GM12878 (cell line): Measurements from ENCODE around the gene DSEL.

ENCODE experiments used
- BMI1 ChIP-seq: fragments of 450-650 bp; IDR thresholded peaks from 2 replicates; pipeline ENCODE4 v1.6.1; 2016; ENCODE audit warnings: mild to moderate bottlenecking, moderate library complexity, borderline replicate concordance
- CEBPB ChIP-seq, 2 experiments: fragments of 150-350 bp in 1 of 2; IDR thresholded peaks; 2 replicates each; pipeline ENCODE4 v1.6.1; 2012 to 2014; ENCODE audit warnings: low read depth in 2 of 2, low read length in 2 of 2, borderline replicate concordance in 1 of 2, inconsistent platforms in 1 of 2
- MEF2B ChIP-seq: fragments of 450-650 bp; IDR thresholded peaks from 2 replicates; pipeline ENCODE4 v1.6.1; 2018; ENCODE audit warnings: mild to moderate bottlenecking, moderate library complexity; ENCODE audit not compliant: partially characterized antibody, poor library complexity, severe bottlenecking
- SMC3 ChIP-seq: IDR thresholded peaks from 2 replicates; pipeline ENCODE4 v1.6.1; 2011; ENCODE audit warnings: low read length, improper control_type of control experiment, borderline replicate concordance

DNA sequence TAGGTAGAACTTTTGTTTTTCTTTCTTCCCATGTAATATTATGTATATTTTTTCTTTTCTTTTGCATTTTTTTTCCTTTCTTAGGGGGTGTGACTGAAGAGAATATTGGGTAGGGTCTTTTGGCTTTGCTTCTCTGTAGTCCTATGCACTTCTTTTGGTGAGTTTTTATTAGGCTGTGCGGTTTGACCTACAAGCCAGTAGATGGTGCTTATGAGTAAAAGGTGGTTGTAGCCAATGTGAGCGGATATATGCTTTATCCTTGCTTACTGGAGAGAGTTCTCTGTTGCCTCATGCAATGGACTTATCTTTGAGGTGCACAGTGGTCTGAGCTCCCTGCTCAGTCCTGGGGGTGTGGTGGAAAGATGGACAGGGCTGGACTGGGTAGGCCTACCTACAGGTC, 52.7 kb downstream of the DSEL start:
- TF ChIP-seq SMC3 (no peak), CEBPB (IDR thresholded peaks at IDR 0.05; ENCODE audit: borderline replicate concordance in 1 of 2, low read depth in 2 of 2, low read length in 2 of 2) (no peak), MEF2B (no peak), BMI1 (no peak)
